HG03520 (cell line): ENCODE data around the gene DCBLD2.

Experiments used
- ATAC-seq: cut with Tn5 transposase; IDR thresholded peaks from one replicate; pipeline ENCODE4 v1.9.1; 2021; ENCODE audit warnings: mild to moderate bottlenecking, moderate library complexity; ENCODE audit not compliant: unreplicated experiment

The DCBLD2 gene

GRCh38 chr3:98798820-98799219 is 102.7 kb downstream of the DCBLD2 start:
- no peak for ATAC-seq

GRCh38 chr3:98797905-98798304 is 103.6 kb downstream of the DCBLD2 start:
- ATAC-seq = no peak

GRCh38 chr3:98796334-98796733 is 105.2 kb downstream of the DCBLD2 start:
- ATAC-seq = no peak

DNA sequence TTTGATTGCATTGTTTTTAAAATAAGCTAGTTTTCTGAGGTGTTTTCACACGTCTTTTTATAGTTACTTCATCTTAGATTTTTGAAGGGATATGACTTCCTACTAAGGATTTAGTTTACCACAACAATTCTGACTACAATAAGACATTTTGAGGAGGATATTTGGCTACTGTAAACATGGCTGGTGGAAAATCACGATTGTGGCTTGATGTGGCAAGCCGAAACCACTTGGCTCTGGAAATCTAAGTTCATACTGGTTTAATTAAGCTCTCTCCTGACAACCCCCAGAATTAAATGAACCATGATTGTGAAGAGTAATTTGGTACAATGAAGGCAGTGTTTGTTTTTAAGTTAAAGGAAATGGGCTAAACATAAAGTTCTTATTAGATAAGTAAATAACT is 107.5 kb downstream of the DCBLD2 start:
- ATAC-seq = no peak

DNA sequence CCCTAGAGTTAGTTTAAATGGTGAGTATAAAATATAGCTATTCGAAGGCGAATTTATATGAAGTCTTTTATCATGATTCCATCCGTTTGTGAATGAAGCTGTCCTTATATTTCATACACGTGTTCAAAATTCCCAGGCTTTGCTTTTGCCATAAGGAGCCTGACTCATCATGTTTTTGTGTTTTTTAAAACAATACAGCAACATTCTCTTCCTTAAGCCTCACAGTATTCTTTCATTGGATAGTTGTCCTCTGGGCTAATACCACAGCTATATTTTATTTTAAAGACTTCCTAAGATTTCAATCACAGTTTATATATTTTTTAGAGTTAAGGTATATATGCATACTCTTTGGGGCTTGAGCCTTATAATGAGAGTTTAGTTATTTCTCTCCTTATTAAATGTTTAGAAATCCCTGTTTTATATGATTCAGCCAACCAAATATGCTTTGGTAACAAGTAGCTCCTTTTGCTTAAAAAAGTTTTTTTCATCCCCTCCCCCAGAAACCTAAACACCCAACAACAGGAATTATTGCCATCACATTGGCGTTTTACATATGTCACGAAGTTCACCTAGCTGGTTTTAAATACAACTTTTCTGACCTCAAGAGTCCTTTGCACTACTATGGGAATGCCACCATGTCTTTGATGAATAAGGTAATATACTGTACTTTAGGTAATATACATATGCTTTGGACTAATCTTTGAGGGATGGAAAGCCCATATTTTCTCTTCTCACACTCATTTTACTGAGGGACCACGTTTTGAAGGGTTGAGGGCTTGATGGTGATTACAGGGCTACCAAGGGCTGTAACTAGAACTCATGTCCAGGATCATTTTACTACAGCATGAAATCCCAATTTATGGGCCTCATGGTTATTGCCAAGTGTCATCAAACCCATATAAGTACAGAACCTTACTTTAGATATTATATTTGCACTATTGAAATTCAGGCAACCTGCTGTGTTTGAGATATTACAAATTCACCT is 109.9 kb downstream of the DCBLD2 start:
- ATAC-seq = no peak

DNA sequence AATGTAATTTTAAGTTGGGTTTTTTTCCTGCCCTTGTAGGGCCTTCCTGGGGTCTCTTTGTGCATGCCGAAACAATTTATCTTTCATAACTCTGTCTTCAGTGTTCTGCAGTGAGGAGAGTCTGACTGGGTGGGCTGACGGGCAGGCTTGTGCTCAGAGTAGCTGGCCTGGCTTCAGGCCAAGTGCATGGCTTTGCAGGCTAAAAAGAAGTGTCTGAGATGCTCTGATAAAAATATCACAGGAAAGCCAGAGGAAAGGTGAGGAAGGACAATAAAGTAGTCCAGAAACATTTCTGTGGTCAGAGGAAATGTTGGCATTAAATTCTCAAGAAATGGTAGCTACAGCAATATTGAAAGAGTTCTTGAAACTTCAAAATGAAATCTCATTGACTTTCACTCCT is 112.8 kb downstream of the DCBLD2 start:
- ATAC-seq = no peak

DNA sequence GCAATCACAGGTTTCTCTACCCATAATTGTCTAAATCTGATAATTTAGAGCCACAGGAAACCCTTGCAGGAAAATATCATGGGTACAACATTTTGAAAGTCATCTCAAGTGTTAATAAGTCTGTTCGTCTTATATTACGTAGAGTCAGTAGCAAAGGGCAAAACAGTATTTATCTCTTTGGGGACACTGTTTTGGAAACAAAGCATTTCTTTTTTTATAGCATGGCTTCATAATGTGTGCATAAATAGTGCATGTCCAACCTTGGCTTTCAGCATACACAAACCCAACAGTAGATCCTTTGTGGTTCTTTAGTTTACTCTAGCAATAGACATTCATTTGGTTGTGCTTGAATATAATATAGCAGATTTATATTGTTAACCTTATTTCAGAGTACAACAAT is 114.3 kb downstream of the DCBLD2 start:
- ATAC-seq = no peak

- no peak for ATAC-seq
These were observed 115.0 kb downstream of the DCBLD2 start for GRCh38 chr3:98786364-98787006.

- ATAC-seq = no peak
These were observed 116.6 kb downstream of the DCBLD2 start for GRCh38 chr3:98784666-98785600.

- ATAC-seq = no peak
These were observed 117.5 kb downstream of the DCBLD2 start for GRCh38 chr3:98784042-98784441.

DNA sequence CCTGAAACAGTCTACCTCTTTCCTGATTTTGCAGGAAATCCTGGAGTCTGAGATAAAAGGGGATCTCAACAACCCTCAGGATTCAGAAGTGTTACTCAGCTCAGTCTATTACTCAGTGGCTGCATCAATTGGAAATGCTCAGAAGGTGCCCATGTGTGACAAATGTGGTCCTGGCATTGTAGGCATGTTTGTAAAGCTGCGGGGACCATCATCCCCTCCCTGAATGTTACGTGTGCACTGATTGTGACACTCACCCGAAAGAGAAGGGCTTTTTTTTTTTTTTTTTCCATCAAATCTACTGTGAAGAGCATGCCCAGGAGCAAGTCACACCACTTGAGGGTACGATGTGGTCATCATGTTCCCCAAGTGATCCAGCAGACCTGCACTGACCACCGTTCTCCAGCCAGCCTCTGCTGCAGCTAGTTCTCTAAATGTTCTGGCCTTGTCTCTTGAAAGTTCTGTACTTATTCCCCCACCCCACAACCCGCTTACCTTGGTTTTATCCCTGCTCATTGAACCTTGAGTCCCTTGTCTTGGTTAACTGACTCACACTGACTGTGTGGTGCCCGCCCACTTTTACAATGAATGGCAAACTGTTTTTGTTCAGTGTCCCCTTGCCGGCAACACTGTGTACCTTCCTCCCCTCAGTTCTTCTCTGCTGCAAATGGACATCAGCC is 118.5 kb downstream of the DCBLD2 start:
- ATAC-seq = no peak

DNA sequence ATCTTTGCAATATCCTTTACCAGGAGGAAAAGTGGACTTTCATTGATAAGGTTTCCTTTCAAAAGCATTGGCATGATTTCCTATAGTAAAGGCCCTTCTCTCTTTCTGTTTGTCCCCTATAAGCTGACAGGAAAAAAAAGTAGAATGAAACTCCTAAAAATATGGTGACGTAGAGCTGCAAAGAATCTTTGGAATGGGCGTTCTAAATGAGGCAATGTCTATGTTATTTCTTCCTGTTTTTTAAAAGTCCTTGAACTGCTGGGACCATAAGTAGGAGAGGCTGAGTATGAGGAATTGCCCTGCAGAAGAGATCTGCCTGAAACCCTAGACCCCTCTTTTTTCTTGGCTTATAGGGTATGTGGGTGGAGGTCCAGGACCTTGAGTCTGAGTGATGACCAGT is 121.2 kb downstream of the DCBLD2 start:
- ATAC-seq = no peak

- ATAC-seq = no peak
These were observed 121.8 kb downstream of the DCBLD2 start for GRCh38 chr3:98779541-98780335.

GRCh38 chr3:98778852-98779413 is 122.6 kb downstream of the DCBLD2 start:
- ATAC-seq = no peak

DNA sequence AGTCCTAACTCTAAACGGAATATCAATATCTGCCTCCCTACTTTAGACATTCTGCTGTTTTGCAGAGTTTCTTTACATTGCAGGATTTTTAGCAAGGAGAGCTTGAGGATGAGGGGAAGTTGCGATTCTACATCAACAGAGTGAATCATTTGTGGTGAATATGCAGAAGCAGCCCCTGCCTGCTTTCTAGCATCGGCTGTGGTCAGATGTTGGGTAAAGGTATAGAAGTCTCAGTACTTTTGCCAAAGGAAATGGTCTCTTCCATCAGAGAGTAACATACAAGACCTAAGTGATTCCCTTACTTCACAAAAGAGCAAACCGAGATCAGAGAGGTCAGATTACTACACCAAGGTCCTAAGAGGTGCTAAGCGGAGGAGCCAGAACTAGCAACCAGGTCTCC is 123.1 kb downstream of the DCBLD2 start:
- no peak for ATAC-seq

- no peak for ATAC-seq
These were observed 123.7 kb downstream of the DCBLD2 start for GRCh38 chr3:98777801-98778220.

- ATAC-seq = no peak
These were observed 124.2 kb downstream of the DCBLD2 start for GRCh38 chr3:98777286-98777685.

DNA sequence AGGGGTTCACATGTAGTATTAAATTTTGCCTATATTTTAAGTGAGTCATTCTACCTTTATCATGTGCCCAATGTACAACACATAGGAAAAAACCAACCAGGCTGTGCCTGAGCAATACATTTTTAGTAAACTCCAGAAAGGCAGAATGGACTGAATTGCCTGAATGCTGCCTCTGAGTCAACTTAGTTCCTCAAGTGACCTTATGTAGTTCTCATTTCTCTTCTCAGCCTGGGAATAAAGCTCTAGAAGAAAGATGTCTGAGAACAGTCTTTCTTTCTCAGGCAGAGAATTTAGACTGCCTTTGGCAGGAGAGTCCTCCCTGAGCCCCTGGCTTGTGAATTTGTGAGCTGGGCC is 125.4 kb downstream of the DCBLD2 start:
- ATAC-seq = no peak

DNA sequence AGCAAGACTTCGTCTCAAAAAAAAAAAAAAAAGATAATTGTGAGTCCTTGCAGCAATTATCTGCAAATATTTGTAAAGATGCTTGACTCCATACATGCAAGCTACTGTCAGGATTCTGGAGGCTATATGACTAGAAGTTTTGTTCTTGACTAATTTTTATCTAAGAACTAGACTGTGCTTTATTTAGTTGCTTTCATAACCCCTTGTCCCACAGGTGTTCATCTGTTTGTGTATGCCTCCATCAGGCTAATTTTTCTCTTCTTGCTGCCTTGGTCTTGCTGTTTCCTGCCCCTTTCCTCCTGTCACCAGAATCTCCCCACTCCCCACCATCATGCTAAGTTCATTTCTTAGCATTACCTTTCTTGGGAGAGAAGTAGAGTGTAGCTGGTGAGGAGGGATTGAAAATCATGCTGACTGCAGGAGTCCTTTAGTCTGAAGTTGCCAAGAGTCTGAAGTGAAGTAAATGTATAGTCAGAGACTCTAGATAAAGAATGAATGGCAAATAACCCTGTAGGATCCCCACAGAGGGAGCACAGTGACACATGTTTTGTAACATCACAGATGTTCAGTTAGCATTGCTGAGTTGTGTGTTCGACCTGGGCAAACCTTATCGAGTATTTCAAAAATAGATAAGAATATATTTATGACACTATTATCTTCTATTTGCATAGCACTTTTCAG is 125.9 kb downstream of the DCBLD2 start:
- no peak for ATAC-seq
